Activated T-cell treated with anti-CD3 and anti-CD28 coated beads, Interleukin-2, amount 50 U/mL, for 72 hours (primary cell): ENCODE results near the gene NEURL1B. TPM values are rescaled to one million over a fixed set of nuclear protein-coding genes. Genes with fewer than 3 reads are reported as not detected.
"Not testable (repeated sequence)": the region's sequence is repeated elsewhere in the genome, so short reads cannot be mapped to it uniquely, and the experiment has no call there.

Experiments used
- ATAC-seq, 2 donors: fragments of 150-1000 bp; cut with Tn5 transposase; replicated peaks in 1 of 2; 2 replicates each; pipeline ENCODE4 v1.10.0; 2021; ENCODE audit warnings: moderate library complexity in 2 of 2, mild to moderate bottlenecking in 1 of 2
- DNase-seq, 2 donors: peaks; one replicate each; pipeline ENCODE4 v3.0.0; 2021 to 2022; ENCODE audit warnings: mixed read lengths in 1 of 2
- H3K27ac Mint-ChIP-seq: one replicate; pipeline ENCODE4 v1.8.0; 2022; ENCODE audit warnings: mild to moderate bottlenecking, moderate library complexity, mixed read lengths
- H3K27me3 Mint-ChIP-seq: one replicate; pipeline ENCODE4 v1.8.0; 2022; ENCODE audit warnings: low read depth, mixed read lengths
- H3K36me3 Mint-ChIP-seq, 2 donors: one replicate each; pipeline ENCODE4 v1.8.0; 2022; ENCODE audit warnings: mixed read lengths in 2 of 2, mild to moderate bottlenecking in 1 of 2; ENCODE audit not compliant: insufficient read depth in 2 of 2
- H3K4me1 Mint-ChIP-seq: one replicate; pipeline ENCODE4 v1.8.0; 2022; ENCODE audit warnings: low read depth, mixed read lengths
- H3K4me3 Mint-ChIP-seq, 2 donors: one replicate each; pipeline ENCODE4 v1.8.0; 2022; ENCODE audit warnings: mild to moderate bottlenecking in 2 of 2, mixed read lengths in 2 of 2, moderate library complexity in 2 of 2
- H3K9me3 Mint-ChIP-seq, 2 donors: one replicate each; pipeline ENCODE4 v1.8.0; 2022; ENCODE audit warnings: mixed read lengths in 2 of 2
- total RNA-seq, 2 donors: library from RNA; stranded (reverse); gene quantifications; one replicate each; pipeline ENCODE4 v1.2.3, GENCODE V29; 2022

Gene NEURL1B
- total RNA-seq, 2 donors from 2014 or later, result 0.29 to 0.63 TPM

DNA sequence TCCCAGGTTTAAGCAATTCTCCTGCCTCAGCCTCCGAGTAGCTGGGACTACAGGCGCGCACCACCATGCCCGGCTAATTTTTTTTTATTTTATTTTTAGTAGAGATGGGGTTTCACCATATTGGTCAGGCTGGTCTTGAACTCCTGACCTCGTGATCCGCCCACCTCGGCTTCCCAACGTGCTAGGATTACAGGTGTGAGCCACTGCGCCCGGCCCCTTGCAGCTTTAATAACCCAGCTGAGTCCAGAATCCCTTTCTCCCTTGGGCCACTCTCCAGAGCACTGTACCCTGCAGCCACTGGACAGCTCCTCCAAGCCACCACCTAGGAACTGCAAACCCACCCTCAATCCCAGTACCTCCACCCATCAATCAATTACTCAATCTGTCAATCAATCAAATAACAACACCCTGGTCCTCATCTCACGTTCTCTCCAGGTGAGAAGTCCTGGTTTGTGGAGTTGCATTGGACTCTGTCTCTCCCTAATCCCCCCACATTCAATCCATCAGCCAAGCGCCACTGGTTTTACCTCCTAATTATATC, 70.3 kb downstream of the NEURL1B start:
- H3K9me3 Mint-ChIP-seq, H3K36me3 Mint-ChIP-seq, H3K4me3 Mint-ChIP-seq, H3K4me1 Mint-ChIP-seq, DNase-seq, H3K27ac Mint-ChIP-seq, ATAC-seq: not testable (repeated sequence)
- H3K27me3 Mint-ChIP-seq, result peaks cover 31% of the 10 kb centered on the region

- no peak overlapping the region for H3K4me3 Mint-ChIP-seq
- H3K4me1 Mint-ChIP-seq, result peaks cover 8% of the 10 kb centered on the region
- H3K27ac Mint-ChIP-seq, result no peak overlapping the region
- no peaks in the 10 kb centered on the region for H3K9me3 Mint-ChIP-seq
- ATAC-seq (no peak), DNase-seq (no peak)
- H3K36me3 Mint-ChIP-seq, result no peaks in the 10 kb centered on the region
- H3K27me3 Mint-ChIP-seq, result peaks cover 20% of the 10 kb centered on the region
These were observed 71.5 kb downstream of the NEURL1B start for GRCh38 chr5:172712610-172713009.

DNA sequence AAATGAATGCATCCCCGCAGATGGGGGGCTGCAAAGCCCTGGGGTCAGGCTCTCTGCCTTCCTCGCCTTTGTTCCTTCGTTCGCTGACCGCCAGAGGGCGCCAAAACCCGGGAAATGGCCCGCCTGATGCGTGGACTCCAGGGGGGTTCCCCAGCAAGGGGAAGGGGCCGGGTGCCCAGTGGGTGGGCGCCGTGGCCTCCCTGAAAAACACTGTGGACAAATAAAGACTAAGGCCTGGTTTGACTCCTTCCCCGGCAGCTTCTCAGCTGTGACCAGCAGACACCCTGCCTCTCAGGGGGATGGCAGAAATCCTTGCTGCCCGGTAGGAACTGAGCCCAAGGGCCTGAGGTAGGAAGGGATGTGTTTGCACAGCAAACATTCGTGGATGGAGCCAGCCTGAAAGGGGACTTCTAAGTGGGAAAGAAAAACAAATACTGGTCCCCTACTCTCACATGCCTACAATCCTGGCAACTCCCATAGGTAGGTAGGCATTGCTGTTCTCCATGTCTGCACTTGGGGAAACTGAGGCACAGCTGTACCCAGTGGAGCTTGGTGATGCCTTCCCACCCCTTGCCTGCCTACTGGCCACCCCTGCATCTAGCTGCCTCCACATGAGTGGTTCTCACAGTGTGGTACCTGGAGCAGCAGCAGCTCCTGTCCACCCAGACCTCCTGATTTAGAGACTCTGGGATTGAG, 72.2 kb downstream of the NEURL1B start:
- DNase-seq (peak; percentile 72 to 76), ATAC-seq (peak; percentile 57 to 60)
- peak overlapping the region in 1 of 2 donors; percentile 48 for H3K4me3 Mint-ChIP-seq
- no peak overlapping the region for H3K27ac Mint-ChIP-seq
- H3K27me3 Mint-ChIP-seq, result peaks cover 15% of the 10 kb centered on the region
- H3K4me1 Mint-ChIP-seq, result peaks cover 8% of the 10 kb centered on the region
- H3K9me3 Mint-ChIP-seq, result no peaks in the 10 kb centered on the region
- no peaks in the 10 kb centered on the region for H3K36me3 Mint-ChIP-seq

DNA sequence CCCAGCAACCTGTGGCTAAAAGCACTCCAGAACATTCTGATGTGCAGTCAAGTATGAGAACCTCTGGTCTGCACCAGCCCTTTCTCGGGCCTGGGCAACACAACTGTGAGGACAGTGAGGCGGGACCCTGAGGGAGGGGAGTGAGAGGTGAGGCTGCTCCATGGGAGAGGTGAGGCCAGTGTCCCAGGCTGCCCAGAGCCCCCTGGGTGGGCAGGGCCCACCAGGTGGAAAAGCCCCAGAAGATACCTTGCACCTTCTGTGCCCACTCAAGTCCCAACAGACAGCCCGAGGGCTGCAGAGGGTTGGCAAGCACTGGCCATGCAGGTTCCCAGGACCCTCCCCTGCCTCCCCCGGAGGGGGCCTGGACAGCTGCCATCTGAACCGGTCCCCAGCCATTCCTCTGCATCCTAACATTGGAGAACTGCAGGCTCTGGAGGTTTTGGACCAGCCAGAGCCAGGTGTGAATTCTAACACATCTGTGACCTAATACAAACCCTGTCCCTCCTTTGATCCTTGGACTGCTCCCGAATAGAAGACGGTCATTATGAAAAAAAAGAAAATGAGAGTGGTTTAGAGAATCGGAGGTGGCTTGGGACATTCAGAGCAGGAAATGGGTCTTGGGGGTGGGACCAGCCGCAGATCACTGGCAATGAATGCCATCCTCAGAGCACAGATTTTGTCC, 72.9 kb downstream of the NEURL1B start:
- ATAC-seq (no peak), DNase-seq (no peak)
- no peak overlapping the region for H3K4me3 Mint-ChIP-seq
- no peak overlapping the region for H3K27ac Mint-ChIP-seq
- H3K27me3 Mint-ChIP-seq, result peaks cover 15% of the 10 kb centered on the region
- no peaks in the 10 kb centered on the region for H3K36me3 Mint-ChIP-seq
- H3K4me1 Mint-ChIP-seq, result peaks cover 8% of the 10 kb centered on the region
- H3K9me3 Mint-ChIP-seq, result no peaks in the 10 kb centered on the region

GRCh38 chr5:172714491-172715420, 73.7 kb downstream of the NEURL1B start:
- peak; percentile 79 for ATAC-seq
- H3K36me3 Mint-ChIP-seq, result no peaks in the 10 kb centered on the region
- peaks cover 15% of the 10 kb centered on the region for H3K27me3 Mint-ChIP-seq
- H3K4me3 Mint-ChIP-seq, result no peak overlapping the region
- no peaks in the 10 kb centered on the region for H3K9me3 Mint-ChIP-seq
- no peak overlapping the region for H3K27ac Mint-ChIP-seq
- H3K4me1 Mint-ChIP-seq, result peaks cover 8% of the 10 kb centered on the region
- peak; percentile 69 to 74 for DNase-seq

DNA sequence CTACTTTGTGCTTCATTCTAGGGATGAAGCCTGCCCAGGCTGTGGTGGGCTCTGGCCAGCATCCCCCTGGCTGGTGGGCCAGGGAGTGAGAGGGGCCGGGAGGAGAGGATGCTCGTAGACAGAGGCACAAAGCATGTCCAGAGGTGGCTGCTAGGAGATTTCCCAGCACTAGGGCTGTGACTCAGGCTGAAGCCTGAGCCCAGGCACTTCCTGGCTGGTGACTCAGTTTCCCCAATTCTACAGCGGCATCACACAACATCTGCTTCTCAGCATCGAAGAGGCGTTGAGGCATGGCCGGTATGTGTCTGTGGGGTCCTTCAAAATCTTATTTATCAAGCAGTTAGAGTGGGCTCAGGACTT, 74.3 kb downstream of the NEURL1B start:
- no peak overlapping the region for H3K27ac Mint-ChIP-seq

GRCh38 chr5:172715931-172716682, 75.0 kb downstream of the NEURL1B start:
- Mint-ChIP-seq H3K4me1 (peaks cover 8% of the 10 kb centered on the region), H3K36me3 (no peaks in the 10 kb centered on the region), H3K4me3 (no peak overlapping the region), H3K27me3 (peaks cover 15% of the 10 kb centered on the region), H3K27ac (no peak overlapping the region), H3K9me3 (no peaks in the 10 kb centered on the region)
- DNase-seq (no peak), ATAC-seq (no peak)

More for the DNA sequence above, 74.3 kb downstream of the NEURL1B start:
- H3K4me3 Mint-ChIP-seq, result no peak overlapping the region
- H3K27me3 Mint-ChIP-seq, result peaks cover 15% of the 10 kb centered on the region
- ATAC-seq (no peak), DNase-seq (no peak)
- no peaks in the 10 kb centered on the region for H3K9me3 Mint-ChIP-seq
- no peaks in the 10 kb centered on the region for H3K36me3 Mint-ChIP-seq
- peaks cover 8% of the 10 kb centered on the region for H3K4me1 Mint-ChIP-seq

GRCh38 chr5:172716796-172717313, 75.8 kb downstream of the NEURL1B start:
- peak; percentile 79 to 87 for DNase-seq
- Mint-ChIP-seq H3K27ac (no peak overlapping the region), H3K4me3 (no peak overlapping the region), H3K36me3 (no peaks in the 10 kb centered on the region), H3K4me1 (peaks cover 13% of the 10 kb centered on the region), H3K9me3 (no peaks in the 10 kb centered on the region), H3K27me3 (peaks cover 10% of the 10 kb centered on the region)
- ATAC-seq, result peak; percentile 72 to 74

DNA sequence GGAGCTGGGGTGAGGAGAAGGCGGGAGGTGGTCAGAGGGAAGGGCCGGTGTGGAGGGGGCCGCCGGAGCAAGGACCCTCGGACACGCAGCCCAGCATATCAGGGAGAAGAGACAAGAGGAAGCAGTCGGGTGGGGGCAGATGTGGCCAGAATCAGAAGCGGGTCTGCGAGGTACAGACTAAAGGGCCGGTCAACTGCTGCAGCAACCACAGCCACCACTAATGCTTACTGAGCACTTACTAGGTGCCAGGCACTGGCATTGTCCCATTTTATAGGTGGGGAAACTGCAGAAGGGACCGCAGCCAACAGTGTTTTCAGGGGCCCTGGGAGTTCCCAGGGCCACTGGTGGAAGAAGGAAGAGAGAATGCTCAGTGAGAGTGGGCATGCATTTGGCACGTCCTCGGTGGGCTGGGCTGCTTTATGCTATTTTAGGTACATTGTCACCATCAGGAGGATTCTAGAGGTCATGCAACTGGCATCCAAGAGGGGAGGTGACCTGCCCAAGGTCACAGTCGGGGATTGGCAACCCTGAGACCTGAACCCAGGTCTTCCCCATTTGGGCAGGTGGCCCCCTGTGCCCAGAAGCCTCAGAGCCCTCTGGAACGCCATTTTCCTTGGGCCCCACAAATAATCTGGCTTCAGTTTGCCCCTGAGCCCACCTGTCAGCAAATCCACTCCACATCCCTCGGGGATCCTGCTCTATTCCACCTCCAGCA, 76.6 kb downstream of the NEURL1B start:
- Mint-ChIP-seq H3K27me3 (peaks cover 7% of the 10 kb centered on the region), H3K9me3 (no peaks in the 10 kb centered on the region), H3K4me1 (peaks cover 13% of the 10 kb centered on the region), H3K27ac (no peak overlapping the region), H3K4me3 (no peak overlapping the region), H3K36me3 (no peaks in the 10 kb centered on the region)
- DNase-seq (no peak), ATAC-seq (no peak)

DNA sequence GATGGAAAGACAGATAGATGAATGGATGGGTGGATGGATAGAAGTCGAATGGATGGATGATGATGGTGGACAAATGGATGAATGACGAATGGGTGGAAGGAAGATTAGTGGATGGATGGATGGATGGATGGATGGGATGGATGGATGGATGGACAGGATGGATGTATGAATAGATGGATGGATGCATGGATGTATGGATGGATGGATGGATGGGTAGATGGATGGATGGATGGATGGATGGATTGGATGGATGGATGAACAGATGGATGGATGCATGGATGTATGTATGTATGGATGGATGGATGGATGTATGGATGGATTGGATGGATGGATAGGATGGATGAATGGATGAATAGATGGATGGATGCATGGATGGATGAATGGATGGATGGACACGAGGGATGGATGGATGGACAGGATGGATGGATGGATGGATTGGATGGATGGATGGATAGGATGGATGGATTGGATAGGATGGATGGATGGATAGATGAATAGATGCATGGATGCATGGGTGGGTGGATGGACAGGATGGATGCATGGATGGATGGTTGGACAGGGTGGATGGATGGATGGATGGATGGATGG, 77.6 kb downstream of the NEURL1B start:
- no peaks in the 10 kb centered on the region for H3K36me3 Mint-ChIP-seq
- H3K4me1 Mint-ChIP-seq, result peaks cover 13% of the 10 kb centered on the region
- ATAC-seq, result no peak
- H3K9me3 Mint-ChIP-seq, result no peaks in the 10 kb centered on the region
- no peak overlapping the region for H3K27ac Mint-ChIP-seq
- H3K27me3 Mint-ChIP-seq, result peaks cover 7% of the 10 kb centered on the region
- no peak overlapping the region for H3K4me3 Mint-ChIP-seq
- DNase-seq, result no peak

- Mint-ChIP-seq H3K4me3 (no peak overlapping the region), H3K4me1 (peaks cover 13% of the 10 kb centered on the region), H3K27ac (no peak overlapping the region), H3K36me3 (no peaks in the 10 kb centered on the region), H3K27me3 (peaks cover 3% of the 10 kb centered on the region), H3K9me3 (no peaks in the 10 kb centered on the region)
- DNase-seq (no peak), ATAC-seq (no peak)
These were observed 78.1 kb downstream of the NEURL1B start for GRCh38 chr5:172719211-172719610.
